Kidney epithelial cell (primary cell): ENCODE results near the gene SAAL1. TPM values are rescaled to one million over a fixed set of nuclear protein-coding genes. Genes with fewer than 3 reads are reported as not detected.

ENCODE experiments used
- DNase-seq: peaks from one replicate; pipeline ENCODE4 v3.0.0-alpha.2; 2010; ENCODE audit warnings: low read depth
- H3K27me3 ChIP-seq: 2 replicates; pipeline ENCODE4 v1.6.0; 2011; ENCODE audit warnings: low read length; ENCODE audit not compliant: control insufficient read depth, insufficient read depth
- H3K36me3 ChIP-seq: 2 replicates; pipeline ENCODE4 v1.5.1; 2011; ENCODE audit warnings: low read length; ENCODE audit not compliant: control insufficient read depth, insufficient read depth
- H3K4me3 ChIP-seq: 2 replicates; pipeline ENCODE4 v1.5.1; 2011; ENCODE audit warnings: low read depth, mild to moderate bottlenecking, control low read depth, low read length
- total RNA-seq: library from RNA; depleted of rRNA; stranded (reverse); fragments of >200 nt; gene quantifications from 2 replicates; pipeline ENCODE4 v1.2.3, GENCODE V29; 2015
- TF ChIP-seq, protein P1 (sequence below): IDR thresholded peaks from 2 replicates; pipeline ENCODE4 v1.5.1; 2011; ENCODE audit warnings: mild to moderate bottlenecking, moderate library complexity, low read length, control low read depth, inconsistent platforms; ENCODE audit not compliant: insufficient read depth, poor library complexity, severe bottlenecking

Gene SAAL1
- total RNA-seq, 1 donor from 2014 or later, result 17.7 TPM

DNA sequence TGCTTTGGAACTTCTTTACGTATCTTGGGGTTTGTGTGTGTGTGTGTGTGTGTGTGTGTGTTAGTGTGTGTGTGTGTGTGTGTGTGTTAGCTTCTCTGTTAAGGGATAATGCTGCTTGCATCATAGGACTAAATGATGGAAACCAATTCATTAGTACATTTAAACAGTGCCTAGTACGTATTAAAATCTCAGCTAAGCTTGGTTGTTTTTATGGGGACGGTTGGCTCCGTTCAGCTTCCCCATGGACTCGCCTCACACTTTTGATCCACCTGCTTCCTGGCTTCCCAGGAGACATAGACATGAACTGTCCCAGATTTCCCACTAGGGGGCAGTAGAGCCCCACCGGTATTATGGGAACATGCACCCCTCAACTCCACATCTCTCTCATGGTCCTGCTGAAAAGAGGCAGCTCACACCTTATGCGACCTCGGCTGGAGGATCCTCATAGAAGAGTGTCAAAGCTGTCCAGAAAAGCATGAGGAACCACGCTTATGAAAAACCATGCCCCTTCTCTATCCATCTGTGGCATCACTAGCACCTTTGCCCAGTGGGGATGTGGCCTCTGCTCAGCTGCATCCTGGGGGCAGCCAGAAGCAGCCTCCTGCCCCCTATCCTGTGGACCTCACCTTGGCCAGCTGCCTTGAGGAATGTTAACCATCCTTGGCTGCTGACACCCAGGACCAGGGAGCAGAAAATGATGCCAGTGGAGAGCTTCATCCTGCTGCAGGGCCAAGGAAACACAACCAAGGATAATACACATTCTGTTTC is 9.7 kb upstream of the SAAL1 start:
- DNase-seq, result peak; percentile 18
- H3K36me3 ChIP-seq, result no peaks in the 10 kb centered on the region
- TF ChIP-seq, protein P1, sequence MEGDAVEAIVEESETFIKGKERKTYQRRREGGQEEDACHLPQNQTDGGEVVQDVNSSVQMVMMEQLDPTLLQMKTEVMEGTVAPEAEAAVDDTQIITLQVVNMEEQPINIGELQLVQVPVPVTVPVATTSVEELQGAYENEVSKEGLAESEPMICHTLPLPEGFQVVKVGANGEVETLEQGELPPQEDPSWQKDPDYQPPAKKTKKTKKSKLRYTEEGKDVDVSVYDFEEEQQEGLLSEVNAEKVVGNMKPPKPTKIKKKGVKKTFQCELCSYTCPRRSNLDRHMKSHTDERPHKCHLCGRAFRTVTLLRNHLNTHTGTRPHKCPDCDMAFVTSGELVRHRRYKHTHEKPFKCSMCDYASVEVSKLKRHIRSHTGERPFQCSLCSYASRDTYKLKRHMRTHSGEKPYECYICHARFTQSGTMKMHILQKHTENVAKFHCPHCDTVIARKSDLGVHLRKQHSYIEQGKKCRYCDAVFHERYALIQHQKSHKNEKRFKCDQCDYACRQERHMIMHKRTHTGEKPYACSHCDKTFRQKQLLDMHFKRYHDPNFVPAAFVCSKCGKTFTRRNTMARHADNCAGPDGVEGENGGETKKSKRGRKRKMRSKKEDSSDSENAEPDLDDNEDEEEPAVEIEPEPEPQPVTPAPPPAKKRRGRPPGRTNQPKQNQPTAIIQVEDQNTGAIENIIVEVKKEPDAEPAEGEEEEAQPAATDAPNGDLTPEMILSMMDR, result peak; percentile 82
- no peak overlapping the region for H3K4me3 ChIP-seq
- H3K27me3 ChIP-seq, result peaks cover 5% of the 10 kb centered on the region

DNA sequence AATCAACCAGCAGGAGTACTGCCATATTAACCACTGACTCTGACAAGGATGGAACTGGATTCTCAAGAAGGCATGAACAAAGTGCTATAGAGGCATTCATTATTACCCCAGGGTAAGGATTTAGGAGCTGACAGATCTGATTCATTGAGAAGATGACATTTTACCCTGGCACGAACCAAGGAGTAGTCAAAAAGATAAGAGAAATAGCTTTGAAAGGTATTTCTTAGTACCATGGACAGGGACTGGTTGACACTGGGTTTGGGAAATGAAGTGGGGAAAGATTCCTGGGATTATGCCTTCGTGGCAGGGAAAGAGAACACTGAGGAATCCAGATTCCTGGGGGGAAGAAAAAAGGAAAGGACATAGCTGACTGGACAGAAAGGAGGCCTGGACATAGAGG is 5.1 kb upstream of the SAAL1 start:
- DNase-seq, result no peak
- Histone ChIP-seq H3K27me3 (peaks cover 5% of the 10 kb centered on the region), H3K4me3 (no peak overlapping the region), H3K36me3 (no peaks in the 10 kb centered on the region)
- TF ChIP-seq, protein P1, result no peak

DNA sequence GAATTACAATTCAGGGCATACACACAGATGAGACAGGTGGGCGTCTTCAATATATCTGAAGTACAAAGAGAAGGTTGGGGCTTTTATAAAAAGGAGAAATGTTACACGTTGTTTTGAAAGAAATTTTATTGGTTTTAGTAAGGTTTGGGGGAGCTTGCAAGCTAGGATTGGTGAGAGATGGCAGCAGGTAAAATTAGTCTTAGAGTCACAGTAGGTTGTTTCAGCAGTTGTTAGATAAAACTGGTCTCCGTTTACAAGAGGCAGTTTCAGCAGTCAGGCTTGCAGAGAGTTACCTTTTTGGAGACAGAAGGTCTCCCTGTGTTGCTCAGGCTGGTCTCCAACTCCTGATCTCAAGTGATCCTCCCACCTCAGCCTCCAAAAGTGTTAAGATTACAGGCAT is 2.4 kb upstream of the SAAL1 start:
- Histone ChIP-seq H3K4me3 (no peak overlapping the region), H3K36me3 (no peaks in the 10 kb centered on the region), H3K27me3 (peaks cover 5% of the 10 kb centered on the region)
- DNase-seq, result no peak
- TF ChIP-seq, protein P1, result no peak

DNA sequence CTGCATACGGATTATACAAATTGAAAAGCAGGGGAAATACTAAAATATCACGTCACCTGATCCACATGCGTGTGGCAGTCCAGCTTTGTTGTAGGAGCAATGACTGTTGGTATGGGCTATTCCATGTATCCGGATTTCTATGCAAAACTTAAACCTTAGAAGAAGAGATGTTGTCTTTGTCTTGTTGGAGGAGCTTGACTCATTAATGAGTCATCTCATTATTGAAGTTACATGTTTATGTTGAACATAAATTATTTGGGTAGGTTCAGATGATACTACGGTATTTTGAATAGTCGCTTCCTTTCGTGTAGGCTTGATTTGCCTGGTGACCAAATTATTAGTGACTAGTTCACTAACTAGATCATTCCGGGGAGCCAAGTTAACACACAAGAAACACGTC is 806 bp upstream of the SAAL1 start:
- no peak overlapping the region for H3K4me3 ChIP-seq
- no peak for DNase-seq
- no peaks in the 10 kb centered on the region for H3K36me3 ChIP-seq
- TF ChIP-seq, protein P1, result no peak
- H3K27me3 ChIP-seq, result no peaks in the 10 kb centered on the region

DNA sequence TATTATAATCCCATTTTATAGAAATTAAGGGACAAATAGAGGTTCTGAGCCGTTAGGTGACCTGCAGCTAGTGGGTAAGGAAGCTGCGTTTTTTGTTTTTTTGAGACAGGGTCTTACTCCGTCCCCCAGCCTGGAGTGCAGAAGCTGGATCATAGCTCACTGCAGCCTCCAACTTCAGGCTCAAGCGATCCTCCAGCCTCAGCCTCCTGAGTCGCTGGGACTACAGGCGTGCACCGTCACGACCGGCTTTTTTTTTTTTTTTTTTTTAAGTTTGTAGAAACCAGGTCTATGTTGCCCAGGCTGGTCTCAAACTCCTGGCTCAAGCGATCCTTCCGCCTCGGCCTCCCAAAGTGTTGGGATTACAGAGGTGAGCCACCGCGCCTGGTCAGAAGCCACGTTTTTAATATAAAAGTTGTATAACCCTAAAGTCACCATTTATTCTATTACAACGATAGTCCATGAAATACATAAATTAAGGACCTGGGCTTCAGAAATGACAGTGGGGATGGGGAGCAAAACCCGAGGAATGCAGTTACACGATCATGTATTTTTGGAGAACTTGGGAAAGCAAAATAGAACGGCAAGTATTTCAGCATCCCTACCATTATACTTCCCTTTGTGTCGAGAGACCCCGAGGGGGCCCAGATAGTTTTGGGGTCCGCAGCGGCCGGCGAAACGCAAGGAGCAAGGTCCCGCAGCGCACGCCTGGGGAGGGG is 638 bp downstream of the SAAL1 start:
- peak overlapping the region; percentile 89 for H3K4me3 ChIP-seq
- no peak for DNase-seq
- TF ChIP-seq, protein P1, result no peak
- H3K27me3 ChIP-seq, result no peaks in the 10 kb centered on the region
- no peaks in the 10 kb centered on the region for H3K36me3 ChIP-seq
